PFSK-1 (cell line): ENCODE results near the gene TCP11L2. TPM values are rescaled to one million over a fixed set of nuclear protein-coding genes. Genes with fewer than 3 reads are reported as not detected.

Experiments
- FOXP2 ChIP-seq: optimal IDR thresholded peaks from 2 replicates; pipeline ENCODE3; 2011; ENCODE audit warnings: borderline replicate concordance, control low read depth, inconsistent platforms; ENCODE audit not compliant: insufficient read depth; ENCODE audit errors: extremely low read length, extremely low read depth
- POLR2AphosphoS5 ChIP-seq: IDR thresholded peaks from 2 replicates; pipeline ENCODE4 v1.6.1; 2012; ENCODE audit warnings: low read depth, mild to moderate bottlenecking, control low read depth, low read length, moderate library complexity
- REST ChIP-seq, 2 experiments: IDR thresholded peaks; 2 replicates each; pipeline versions ENCODE4 v1.6.1 to v1.8.0; 2011 to 2012; ENCODE audit warnings: low read depth in 2 of 2, low read length in 2 of 2, control low read depth in 1 of 2, inconsistent platforms in 1 of 2, mild to moderate bottlenecking in 1 of 2, moderate library complexity in 1 of 2; ENCODE audit not compliant: insufficient read depth in 1 of 2
- SIN3A ChIP-seq: IDR thresholded peaks from 2 replicates; pipeline ENCODE4 v1.6.1; 2012; ENCODE audit warnings: mild to moderate bottlenecking, low read length, moderate library complexity, borderline replicate concordance; ENCODE audit not compliant: insufficient read depth
- TAF1 ChIP-seq: IDR thresholded peaks from 2 replicates; pipeline ENCODE4 v1.6.1; 2012; ENCODE audit warnings: low read length, control low read depth, borderline replicate concordance; ENCODE audit not compliant: insufficient read depth
- polyA plus RNA-seq: library from polyadenylated mRNA; unstranded; fragments of >200 nt; gene quantifications from one replicate; pipeline ENCODE4 v1.2.1, GENCODE V29; 2012; ENCODE audit warnings: low read depth, missing spikeins; ENCODE audit not compliant: insufficient read length

Gene TCP11L2
- 1.4 TPM for polyA plus RNA-seq

- TF ChIP-seq FOXP2 (peak; percentile 84), POLR2AphosphoS5 (no peak), SIN3A (0 out of 2 replicates have a peak, but pooled peaks have one; percentile 53)
These were observed at the start of gene TCP11L2 for GRCh38 chr12:106302401-106303201. Gene TCP11L2, plus strand, starts transcription at chr12:106302733. Its CDS starts 8,343 bp downstream, at chr12:106311076.

- no peak for TF ChIP-seq SIN3A
- TF ChIP-seq REST (IDR thresholded peaks at IDR 0.05; ENCODE audit: insufficient read depth in 1 of 2, low read depth in 2 of 2, low read length in 2 of 2): no peak
- no peak for TF ChIP-seq FOXP2
- TF ChIP-seq TAF1: no peak
- TF ChIP-seq POLR2AphosphoS5: no peak
These were observed 47.8 kb upstream of the TCP11L2 start for GRCh38 chr12:106254724-106255123.

DNA sequence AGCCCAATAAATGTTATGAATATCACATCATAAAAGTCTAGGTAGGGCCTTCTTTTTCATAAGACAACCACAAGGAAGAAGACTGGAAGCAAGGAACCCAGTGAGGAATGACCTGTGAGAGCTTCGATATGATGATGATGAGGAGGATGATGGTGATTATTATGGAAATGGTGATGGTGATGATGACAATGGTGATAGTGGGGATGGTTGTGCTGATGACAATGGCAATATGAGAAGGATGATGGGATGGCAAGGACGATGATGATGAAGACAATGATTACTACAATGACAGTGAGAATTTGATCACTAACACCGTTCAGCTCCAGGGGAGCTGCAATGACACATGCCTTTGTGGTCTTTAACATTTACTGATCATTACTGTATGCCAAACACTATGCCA lies 47.0 kb upstream of the TCP11L2 start:
- TF ChIP-seq FOXP2 (no peak), TAF1 (no peak), SIN3A (no peak), POLR2AphosphoS5 (no peak), REST (IDR thresholded peaks at IDR 0.05; ENCODE audit: insufficient read depth in 1 of 2, low read depth in 2 of 2, low read length in 2 of 2) (no peak)

DNA sequence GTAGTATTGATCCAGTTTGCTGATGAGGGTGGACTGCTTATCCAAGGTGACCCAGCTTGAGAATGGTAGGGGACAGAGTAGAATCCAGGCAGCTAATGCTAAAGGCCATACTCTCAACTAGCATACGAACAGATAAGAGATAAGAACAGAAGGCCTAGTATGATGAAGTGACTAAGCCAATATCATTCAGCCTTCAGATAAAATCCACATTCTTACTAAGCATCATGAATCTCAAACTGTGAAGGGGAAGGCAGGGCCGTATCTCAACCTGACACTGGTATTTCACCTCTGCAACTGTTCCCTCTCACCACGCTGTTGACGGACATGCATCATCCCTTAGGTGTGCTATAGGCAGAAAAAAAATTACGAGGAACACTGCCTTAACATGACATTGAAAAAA lies 46.6 kb upstream of the TCP11L2 start:
- TF ChIP-seq SIN3A (no peak), TAF1 (no peak), REST (IDR thresholded peaks at IDR 0.05; ENCODE audit: insufficient read depth in 1 of 2, low read depth in 2 of 2, low read length in 2 of 2) (no peak), FOXP2 (no peak), POLR2AphosphoS5 (no peak)

- TF ChIP-seq SIN3A: no peak
- no peak for TF ChIP-seq REST (IDR thresholded peaks at IDR 0.05; ENCODE audit: insufficient read depth in 1 of 2, low read depth in 2 of 2, low read length in 2 of 2)
- TF ChIP-seq FOXP2: no peak
- no peak for TF ChIP-seq POLR2AphosphoS5
- TF ChIP-seq TAF1: no peak
These were observed 46.0 kb upstream of the TCP11L2 start for GRCh38 chr12:106256524-106256923.
